GM21529 (cell line): ENCODE results near the gene AKR7A2.

Experiments used
- ATAC-seq: cut with Tn5 transposase; IDR thresholded peaks from one replicate; pipeline ENCODE4 v1.9.1; 2021; ENCODE audit not compliant: unreplicated experiment

Gene AKR7A2

DNA sequence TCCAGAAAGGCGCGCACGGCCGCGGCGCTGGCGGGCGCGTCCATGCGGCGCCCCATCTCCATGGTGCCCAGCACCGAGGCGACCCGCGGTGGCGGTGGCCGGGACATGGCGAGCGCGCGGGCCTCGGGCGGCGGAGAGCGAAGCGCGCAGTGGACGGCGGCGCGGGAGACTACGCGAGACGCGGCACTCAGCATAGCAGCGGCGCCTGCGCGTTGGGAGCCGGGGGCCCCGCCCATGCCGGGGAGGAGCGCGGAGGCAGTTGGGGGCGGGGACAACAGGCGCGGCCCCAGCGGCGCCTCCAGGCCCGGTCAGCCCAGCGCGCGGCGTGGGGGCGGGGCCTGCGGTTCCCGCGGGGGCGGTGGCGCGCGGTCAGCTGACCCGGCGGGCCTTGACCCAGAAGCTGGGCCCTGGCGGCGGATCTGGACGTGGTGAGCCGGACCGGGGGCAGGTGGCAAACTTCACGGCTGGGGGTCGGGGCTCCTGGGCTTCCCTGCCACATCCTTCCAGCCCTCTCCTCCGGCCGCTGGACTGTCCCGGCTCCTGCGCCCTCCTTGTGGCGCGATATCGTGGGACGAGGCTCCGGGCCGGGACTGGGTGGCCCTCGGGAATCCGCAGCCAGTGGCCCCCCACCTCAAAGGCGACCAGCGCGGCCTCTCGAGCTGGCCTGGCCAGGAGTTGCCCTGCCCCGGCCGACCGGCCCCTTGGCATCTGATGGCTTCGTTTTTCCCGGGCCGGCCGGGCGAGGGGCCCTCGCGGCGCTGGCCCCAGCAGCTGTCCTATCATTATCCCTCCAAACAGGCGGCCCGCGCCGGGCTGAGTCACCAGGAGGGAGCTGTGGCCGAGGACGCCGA lies at the start of gene AKR7A2, which contains the start of gene SLC66A1:
TSS of gene AKR7A2 (minus strand) at position 214 of the 851 bp plus-strand sequence. CDS start at position 194, 20 bp downstream.
TSS of gene SLC66A1 (plus strand) at position 396 of the 851 bp plus-strand sequence. CDS start 5,352 bp downstream, outside the sequence.
- ATAC-seq = peak; percentile 59

DNA sequence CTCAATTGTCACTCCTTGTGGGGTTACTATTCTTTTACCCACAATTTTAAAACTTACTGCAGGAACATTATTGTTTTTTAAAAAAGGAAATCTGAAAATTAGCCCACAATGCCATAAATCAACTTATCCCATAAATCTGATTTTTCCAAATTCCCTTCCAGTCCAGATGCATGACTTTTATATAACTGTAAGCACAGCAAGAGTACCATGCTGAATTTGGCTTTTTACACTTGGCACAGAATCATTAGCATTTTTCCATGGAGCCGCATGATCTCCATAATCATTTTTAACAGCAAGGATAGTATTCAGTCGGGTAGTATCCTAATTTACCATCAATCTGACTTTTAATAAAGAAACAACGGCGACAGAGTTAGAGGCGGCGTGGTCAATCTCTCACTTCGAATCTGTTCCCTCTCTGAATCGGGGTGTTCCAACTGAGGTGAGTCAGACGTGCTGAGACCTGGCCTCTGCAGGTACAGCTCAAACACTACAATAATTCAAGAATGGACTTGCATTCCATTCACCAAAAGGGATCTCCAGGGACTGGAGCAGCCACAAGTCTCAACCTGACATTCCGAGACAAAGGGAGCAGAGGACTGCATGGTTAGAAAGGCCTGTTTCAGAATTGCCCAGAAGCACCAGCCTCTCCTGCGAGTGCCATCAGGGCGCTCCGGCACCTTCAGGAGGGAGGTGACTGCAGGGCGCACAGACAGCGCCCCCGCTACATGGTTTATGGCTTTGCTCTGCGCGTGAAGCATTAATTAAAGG lies 49.1 kb upstream of the AKR7A2 start:
- no peak for ATAC-seq

DNA sequence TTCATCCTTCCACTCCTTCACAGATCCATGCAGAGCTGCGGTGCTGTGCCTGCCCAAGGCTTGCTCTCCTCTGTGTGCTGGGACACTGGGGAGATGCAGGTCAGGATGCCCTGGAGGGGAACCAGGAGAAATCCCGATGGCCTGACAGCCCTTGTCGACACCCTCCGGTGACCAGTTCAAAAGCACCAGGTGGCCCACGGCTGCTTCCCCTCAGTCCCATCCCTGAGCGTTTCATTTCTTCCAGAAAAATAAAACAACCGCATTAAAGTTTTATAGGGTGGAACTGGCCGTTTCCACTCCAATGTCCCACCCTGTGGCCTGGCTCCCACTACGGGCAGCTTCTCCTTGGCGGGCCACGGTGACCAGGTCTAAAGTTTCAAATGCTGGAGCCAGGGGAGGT lies 48.5 kb upstream of the AKR7A2 start:
- no peak for ATAC-seq

DNA sequence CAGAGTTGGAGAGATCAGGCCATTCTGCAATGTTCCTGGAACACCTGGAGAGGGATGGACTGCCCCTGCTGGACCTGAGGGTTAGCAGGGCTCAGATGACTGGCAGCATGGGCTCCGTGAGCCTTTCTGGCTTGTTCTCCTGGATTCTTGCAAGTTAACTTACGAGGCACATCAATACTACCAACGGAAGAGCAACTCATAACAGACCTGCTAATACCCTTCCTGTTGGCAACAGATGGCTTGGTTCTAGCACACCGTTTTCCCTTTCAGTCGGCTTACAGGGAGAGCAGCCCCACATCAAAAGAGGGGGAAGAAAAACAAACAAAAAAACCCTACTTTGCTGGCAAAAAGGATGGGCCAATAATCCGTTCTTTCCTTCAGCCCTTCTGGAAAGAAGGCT lies 48.1 kb upstream of the AKR7A2 start:
- ATAC-seq = no peak

DNA sequence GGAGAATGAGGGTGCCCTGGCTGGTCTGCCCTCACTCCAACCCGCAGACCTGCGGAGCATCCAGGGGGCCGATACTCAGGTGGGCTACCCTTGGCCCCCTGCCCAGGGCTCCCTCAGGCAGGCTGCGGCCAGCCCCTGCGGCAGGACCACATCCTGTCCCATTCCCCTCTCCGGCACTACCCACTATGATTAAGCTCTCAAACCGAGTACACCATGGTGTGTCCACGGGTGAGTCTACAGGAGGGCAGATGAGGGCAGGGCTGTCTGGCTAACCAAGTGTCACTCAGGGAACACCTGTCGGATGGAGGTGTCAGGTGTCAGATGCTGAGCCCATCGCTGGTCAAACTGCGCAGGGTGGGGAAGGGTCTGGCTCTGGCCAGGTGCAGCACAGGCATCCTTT lies 47.4 kb upstream of the AKR7A2 start:
- ATAC-seq = no peak

DNA sequence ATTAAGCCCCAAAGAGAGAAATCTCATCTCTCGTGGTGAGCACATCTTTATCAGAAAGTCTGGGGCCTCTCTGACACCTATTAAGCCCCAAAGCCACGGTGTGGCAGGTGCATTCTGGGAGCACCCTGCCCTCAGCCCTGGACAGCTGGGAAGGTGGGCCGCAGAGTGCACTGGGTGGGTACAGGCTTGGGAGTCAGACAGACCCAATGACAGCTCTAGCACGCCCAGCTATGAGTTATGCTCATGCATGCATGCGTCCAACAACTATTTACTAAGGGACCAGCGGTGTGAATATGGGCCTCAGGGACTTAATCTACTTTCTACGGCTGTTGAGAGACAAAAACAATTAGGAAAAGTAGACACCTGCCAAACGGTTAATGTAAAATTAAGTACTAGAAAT lies 46.8 kb upstream of the AKR7A2 start:
- ATAC-seq = no peak

DNA sequence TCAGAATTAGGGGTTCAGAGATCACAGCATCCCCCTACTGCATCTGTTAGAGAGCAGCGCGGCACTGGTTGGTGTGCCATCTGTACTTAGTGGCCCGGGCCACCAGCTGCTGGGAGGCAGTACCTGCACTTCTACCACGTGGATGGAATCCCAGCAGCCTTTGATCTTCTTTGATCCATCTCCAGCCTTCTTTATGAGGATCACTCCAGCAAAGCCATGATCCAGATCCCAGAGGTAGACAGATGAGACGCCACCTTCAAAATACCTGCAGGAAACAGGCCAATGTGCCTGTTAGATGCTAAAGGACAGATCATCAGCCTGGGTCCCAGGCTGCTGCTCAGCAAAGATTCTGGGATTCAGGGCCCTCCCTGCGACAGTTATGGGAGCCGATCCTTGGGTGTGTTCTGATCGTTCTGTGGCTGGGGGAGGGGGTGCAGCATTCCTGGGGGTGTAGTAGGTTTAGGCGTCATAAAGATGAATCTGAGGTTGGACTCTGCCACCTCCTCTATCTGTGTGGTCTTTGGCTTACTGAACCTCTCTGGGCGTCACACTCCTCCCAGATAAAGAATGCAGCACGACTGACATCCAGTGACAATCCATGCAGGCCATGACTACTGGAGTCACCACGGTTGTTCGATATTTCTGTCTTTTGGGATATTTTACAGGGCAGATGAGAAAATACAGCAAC lies 45.5 kb upstream of the AKR7A2 start:
- no peak for ATAC-seq

DNA sequence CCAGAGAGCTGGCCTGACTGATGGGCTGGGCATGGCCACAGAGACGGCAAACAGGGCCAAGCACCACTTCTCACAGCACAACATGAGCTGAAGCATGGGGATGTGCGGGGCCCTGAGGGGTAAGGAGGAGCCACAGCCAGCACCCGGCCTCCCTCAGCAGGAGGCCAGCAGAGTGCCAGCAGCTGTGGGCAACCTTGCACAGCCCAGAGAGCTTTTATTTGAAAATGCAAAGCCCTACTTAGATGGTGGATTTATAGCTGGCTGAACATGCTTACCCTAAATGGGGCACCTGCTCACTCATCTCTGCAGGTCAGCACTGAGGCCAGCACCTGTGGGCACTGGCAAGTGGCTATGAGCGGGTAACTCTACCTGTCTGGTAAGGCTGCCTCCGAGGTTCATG lies 44.3 kb upstream of the AKR7A2 start:
- no peak for ATAC-seq

DNA sequence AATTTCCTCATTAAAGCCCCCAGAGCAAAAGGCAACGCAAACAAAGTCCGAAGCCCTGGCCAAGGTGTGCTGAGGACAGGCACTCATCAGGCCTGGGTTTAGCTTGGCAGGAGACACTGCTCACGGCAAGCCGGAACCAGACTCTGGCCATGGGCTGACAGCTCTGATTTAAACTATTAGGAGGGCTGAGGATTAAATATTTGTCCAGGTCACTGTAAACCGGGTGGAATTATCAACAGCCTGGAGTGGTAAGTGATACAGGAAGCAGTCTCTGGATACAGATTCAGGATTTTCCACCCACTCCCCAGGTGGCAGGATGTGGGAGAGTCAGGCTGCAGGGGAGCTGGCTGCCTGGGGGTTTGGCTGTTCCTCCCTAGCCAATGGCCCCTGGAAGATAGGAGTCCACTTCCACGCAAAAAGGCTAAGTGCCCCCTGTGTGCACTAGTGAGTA lies 42.6 kb upstream of the AKR7A2 start:
- ATAC-seq = no peak

DNA sequence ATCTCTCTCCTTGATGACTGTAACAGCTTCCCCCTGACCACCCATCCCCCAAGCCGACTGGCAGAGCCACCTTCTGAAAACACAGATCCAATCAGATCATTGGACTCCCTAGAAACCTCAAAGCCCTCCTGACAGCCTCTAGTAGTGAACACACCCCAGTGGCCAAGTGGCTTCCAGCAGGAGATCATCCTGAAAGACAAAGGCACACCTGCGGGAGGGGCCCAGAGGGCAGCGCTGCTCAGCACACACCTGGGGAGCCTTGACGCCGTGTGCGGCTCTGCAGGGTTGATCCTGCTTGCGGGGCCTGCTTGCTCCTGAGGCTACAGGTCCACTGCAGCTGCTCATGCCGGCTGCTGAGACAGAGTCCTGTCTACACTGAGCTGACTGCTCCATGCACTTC lies 41.7 kb upstream of the AKR7A2 start:
- no peak for ATAC-seq

DNA sequence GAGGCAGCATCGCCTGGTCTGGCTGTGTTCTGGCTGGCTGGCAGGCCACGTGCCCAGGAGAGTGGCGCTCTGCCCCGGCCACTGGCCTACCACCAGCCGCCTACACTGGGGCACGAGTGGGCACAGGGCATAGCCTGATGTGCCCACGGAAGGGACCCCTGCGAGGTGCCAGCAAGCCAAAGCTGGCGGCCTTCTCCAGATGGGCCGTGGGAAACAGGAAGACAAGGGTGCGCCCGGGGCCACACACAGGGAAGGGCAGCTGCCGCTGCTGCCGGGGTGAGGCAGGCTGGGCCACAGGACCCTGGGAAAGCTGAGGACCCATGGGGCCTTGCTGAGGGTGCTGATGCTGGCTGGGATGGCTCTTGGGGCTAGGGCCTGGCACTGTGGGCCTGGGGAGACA lies 40.9 kb upstream of the AKR7A2 start:
- ATAC-seq = no peak

DNA sequence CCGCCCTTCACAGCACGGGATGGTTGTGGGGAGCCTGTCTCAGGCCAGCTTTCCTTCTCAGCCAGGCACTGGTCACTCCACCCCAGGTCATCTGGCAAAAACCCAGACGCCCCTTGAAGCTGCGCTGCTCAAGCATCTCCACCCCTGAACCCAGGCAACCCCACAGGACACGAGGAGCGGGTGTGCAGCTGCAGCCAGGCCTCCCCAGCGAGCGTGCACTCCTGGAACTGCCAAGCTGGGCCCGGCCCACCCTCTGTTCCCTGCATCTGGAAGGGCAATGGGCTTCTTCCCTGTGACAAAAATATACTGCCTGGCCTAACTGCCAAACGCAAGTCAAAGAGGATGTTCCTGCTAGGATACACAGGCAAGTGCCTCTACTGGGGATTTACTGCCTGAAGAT lies 39.9 kb upstream of the AKR7A2 start:
- no peak for ATAC-seq

DNA sequence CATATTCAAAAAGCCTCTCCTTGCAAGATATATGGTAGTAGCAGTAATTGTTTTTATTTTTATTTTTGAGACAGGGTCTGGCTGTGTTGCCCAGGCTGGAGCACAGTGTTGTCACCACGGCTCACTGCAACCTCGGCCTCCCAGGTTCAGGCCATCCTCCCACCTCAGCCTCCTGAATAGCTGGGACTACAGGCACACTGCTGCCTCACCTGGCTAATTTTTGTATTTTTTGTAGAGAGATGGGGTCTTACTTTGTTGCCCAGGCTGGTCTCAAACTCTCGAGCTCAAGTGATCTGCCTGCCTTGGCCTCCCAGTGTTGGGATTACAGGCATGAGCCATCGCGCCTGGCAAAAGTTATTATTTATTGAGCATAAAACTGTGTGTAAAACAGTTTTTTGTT lies 38.6 kb upstream of the AKR7A2 start:
- ATAC-seq = no peak

DNA sequence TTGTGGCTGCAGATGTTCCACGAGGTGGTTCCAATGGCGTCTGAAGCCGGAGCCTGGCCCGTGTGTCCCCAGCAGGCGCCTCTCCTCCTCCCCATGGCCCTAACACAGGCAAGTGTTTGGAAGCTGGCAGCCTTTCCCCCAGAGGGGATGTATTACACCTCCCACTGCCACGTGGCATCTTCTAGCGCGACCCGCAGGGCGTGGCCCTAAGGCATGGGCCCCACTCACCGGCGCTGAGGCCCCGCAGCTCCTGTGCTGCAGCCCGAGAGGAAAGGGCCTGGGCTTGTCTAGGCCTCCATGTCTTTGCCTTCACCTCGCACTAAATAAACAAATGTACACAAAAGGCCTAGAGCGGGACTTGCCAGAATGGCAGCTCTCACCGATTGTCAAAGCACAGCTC lies 38.1 kb upstream of the AKR7A2 start:
- no peak for ATAC-seq

DNA sequence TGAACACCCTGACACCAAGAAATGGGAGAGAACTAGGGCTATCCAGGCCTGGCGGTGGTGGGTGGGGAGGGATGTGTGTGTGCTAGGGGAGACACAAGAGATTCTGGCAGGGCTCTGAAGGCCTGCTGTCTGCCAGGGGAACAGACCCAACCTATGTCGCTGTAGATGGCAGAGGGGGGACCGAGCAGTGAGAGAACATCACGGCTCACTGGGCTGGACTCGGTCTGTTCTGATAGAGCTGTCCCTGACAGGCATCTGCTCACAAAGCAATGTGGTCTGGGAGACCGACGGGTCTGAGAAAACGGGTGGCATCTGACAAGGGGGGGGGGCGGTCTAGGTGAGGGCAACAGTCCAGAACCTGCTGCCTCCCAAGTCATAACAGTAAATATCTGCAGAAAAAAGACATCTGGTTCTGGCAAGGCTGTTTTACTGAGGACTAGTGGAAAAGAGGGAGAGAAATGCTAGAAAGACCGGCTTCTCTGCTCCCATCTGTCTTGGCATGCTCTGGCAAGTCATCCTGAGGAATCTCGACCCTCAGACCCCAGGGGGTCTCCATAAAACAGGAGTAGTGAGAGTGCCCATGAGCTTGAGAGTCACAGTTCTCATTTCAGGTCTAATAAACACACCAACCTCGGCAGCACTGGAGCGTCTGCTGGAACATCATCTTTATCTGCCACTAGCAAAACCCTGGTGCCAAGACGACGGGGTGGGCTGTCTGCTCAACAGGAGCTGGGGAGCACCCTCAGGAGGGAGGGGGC lies 36.7 kb upstream of the AKR7A2 start:
- no peak for ATAC-seq

DNA sequence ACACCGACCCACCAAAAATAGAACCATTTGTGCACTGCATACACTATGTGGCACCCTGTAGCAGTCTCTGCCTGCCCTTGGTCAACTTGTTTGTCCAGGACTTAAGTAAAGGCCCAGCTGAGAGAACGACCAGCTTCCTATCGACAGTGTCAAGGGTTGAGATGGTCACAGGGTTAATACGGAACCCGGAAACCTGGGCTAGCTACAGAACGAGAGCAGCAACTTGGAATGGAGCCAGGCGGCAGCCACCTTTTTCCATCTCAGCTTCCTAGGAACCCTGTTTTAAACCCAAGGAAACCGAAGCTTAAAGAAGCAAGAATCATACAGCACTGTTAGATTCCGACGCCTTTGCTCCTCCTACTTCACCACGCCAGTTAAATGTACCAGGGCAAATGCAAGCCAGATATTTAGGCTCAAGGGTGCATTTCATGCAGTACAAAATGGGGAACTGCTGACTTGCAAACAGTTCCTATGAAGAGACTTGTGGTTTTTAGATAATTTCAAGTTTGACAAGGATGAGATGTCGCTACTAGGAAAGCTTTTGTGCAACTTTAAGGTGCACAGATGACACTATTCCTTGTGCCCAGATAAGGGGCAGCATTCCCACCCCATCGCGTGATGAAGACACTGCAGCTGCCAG lies 35.7 kb upstream of the AKR7A2 start:
- ATAC-seq = no peak

DNA sequence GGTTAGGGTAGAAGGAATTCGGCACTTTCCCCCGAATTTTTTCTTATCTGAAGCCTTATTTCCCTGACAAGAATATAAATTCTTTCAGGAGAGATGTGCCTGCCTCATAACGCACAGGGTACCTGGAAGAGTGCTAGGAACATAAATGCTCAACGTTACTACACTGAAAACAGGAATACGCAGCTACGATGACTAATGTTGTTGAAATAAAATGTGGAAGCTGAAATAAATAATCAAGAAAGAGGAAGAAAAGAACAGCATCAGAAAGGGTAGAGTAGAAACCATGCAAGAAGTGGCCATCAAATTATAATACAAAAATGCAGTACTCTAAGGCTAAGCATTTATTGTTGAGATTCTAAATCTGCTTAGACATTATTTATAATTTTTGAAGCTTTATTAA lies 34.1 kb upstream of the AKR7A2 start:
- no peak for ATAC-seq

DNA sequence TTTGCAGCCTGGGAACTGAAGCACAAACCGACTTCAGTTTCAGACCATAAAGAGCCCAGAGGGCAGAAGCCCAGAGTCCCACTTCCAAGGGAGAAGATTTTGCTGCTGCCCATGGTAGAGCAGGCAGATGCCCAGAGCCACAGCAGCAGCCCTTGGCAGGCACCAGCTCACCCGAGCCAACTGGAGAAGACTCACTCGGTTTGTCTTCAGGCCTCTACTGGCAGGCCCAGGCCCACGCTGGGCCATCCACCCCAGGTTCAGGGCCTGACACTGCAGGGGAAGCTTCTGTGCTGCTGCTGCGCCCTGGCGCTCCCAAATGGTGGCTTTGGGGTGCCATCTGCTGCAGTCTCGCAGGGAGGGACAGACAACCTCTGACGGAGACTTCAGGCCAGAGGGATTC lies 33.4 kb upstream of the AKR7A2 start:
- no peak for ATAC-seq

DNA sequence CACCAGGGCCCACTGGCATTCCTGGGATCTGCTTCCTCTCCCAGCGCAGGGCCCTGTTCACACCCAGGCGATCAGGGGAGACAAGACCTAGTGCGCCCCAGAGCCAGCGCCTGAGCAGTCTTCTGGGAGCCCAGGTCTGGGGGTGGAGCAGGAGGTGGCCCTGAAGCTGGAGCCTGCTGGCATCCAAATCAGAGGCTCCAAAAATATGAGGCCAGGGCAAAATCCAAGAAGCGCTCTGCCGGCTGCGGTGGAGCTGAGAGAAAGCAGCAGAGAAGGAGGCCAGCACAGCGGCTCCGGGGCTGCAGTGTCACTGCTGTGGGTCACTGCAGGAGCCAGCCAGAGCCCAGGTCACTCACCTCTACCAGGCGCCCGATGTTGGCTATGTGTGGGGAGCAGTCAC lies 32.9 kb upstream of the AKR7A2 start:
- ATAC-seq = no peak

DNA sequence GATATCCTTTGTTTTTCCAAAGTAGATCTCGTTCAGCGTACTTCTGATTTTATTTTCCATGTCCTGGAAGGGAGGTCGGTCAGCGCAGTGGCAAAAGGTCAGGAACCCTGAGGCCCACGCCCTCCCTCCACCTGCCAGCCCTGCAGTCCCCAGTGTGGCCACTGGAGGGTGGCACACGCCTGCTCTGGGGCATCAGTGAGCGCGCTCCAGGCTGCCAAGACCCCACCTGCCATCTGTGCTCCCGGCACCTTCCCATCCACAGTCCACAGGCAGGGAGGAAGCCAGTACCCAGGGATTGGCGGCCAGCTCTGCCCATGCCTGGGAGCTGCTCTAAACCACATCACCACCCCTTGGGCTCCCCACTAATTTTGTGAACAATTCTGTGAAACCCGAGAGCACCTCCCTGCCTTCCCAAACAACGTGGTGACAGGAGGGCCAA lies 32.4 kb upstream of the AKR7A2 start:
- ATAC-seq = no peak
